ENCODE measurements around the gene B4GALNT3. TPM values are rescaled to one million over a fixed set of nuclear protein-coding genes. Genes with fewer than 3 reads are reported as not detected.
"Not testable (repeated sequence)": the region's sequence is repeated elsewhere in the genome, so short reads cannot be mapped to it uniquely, and the experiment has no call there.

Gene B4GALNT3
- total RNA-seq, 3 donors from 2014 or later, result 0.87 to 2.9 (median 2.1) TPM

DNA sequence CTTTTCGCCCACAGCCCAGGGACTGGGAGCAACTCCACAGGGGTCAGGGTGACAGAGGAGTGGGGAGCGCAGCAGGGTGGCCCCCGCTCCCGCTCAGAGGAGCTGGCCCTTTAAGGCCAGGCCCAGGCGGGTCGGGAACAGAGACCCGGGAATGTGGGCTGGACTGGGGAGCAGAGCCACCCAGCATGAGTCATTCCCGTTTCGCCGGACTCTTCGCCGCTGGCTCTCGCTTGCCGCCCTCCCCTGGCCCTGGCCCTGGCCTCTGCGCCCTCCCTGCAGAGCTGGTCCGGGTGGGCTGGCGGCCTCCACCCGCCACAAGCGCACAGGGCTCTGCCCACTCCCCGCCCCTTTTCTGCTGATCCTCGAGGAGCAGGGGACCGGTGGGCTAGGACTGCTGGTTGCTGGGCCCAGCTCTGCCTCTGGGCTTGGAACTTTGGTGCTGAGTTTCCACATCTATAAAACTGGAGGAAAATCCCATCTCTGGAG lies 110.7 kb downstream of the B4GALNT3 start:
- Mint-ChIP-seq H3K9me3 (peaks cover 3% of the 10 kb centered on the region), H3K36me3 (ENCODE audit: insufficient read depth) (no peaks in the 10 kb centered on the region), H3K4me1 (ENCODE audit: low read depth) (peaks cover 53% of the 10 kb centered on the region), H3K27me3 (ENCODE audit: low read depth) (no peaks in the 10 kb centered on the region), H3K4me3 (no peak overlapping the region)
- no peak for DNase-seq
- ATAC-seq, result no peak

- peak overlapping the region; percentile 38 for H3K4me3 Mint-ChIP-seq
- H3K36me3 Mint-ChIP-seq (ENCODE audit: insufficient read depth), result no peaks in the 10 kb centered on the region
- H3K9me3 Mint-ChIP-seq, result peaks cover 3% of the 10 kb centered on the region
- no peaks in the 10 kb centered on the region for H3K27me3 Mint-ChIP-seq (ENCODE audit: low read depth)
- no peak for ATAC-seq
- no peak for DNase-seq
- H3K4me1 Mint-ChIP-seq (ENCODE audit: low read depth), result peaks cover 50% of the 10 kb centered on the region
Observed at GRCh38 chr12:570921-571794, 111.4 kb downstream of the B4GALNT3 start.

DNA sequence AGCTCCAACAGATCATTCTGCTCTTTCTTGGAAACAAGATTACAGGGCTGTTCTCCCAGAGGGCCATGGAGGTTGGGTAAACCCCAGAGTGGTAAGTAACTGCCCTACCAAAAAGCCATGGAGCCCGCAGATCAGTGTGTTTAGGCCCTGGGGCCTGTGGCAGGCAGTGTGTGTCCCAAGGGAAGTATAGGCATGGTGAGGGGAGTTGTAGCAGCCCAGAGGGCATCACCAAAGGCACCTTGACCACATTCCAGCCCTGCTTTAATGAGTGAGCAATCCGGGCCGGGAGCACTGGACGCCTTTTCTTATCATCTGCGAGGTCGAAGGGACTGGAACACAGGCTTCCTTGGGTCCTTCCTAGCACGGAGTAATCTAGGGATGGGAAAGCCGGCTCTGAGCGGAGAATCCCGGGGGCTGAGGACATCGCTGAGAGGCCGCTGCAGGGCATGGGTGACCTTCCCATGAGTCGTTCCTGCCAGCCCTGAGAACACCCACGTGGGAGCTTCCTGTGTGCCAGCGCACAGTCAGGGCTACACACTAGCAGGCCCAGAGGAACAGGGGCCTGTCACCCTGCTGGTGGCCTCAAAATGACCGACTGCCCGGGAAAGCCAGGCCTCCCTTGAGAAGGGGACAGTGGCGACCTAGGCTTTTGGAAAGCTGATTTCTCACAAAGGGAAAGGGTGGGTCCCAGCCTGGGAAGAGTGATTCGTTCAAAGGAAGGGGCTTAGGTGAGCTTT lies 112.2 kb downstream of the B4GALNT3 start:
- no peaks in the 10 kb centered on the region for H3K36me3 Mint-ChIP-seq (ENCODE audit: insufficient read depth)
- DNase-seq, result no peak
- H3K4me3 Mint-ChIP-seq, result no peak overlapping the region
- no peaks in the 10 kb centered on the region for H3K27me3 Mint-ChIP-seq (ENCODE audit: low read depth)
- peaks cover 3% of the 10 kb centered on the region for H3K9me3 Mint-ChIP-seq
- peaks cover 49% of the 10 kb centered on the region for H3K4me1 Mint-ChIP-seq (ENCODE audit: low read depth)
- ATAC-seq, result no peak

- Mint-ChIP-seq H3K4me3 (no peak overlapping the region), H3K9me3 (peaks cover 3% of the 10 kb centered on the region), H3K4me1 (ENCODE audit: low read depth) (peaks cover 45% of the 10 kb centered on the region), H3K27me3 (ENCODE audit: low read depth) (no peaks in the 10 kb centered on the region), H3K36me3 (ENCODE audit: insufficient read depth) (no peaks in the 10 kb centered on the region)
- DNase-seq (no peak), ATAC-seq (peak in 1 of 2 donors; percentile 37)
Observed at GRCh38 chr12:572532-572899, 112.8 kb downstream of the B4GALNT3 start.

DNA sequence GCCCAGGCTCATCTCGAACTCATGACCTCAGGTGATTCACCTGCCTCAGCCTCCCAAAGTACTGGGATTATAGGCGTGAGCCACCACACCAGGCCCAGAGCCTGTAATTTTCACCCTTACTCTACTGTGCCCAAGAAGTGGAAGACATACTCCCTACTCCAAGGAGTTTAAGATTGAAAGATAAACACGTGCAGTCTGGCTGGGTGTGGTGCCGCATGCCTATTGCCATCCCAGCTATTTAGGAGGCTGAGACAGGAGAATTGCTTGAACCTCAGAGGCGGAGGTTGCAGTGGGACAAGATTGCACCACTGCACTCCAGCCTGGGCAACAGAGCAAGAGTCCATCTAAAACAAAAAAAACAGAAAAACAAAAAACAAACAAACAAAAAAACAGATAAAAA lies 113.5 kb downstream of the B4GALNT3 start:
- Mint-ChIP-seq H3K36me3 (ENCODE audit: insufficient read depth) (no peaks in the 10 kb centered on the region), H3K4me1 (ENCODE audit: low read depth) (peaks cover 43% of the 10 kb centered on the region), H3K9me3 (peaks cover 3% of the 10 kb centered on the region), H3K27me3 (ENCODE audit: low read depth) (no peaks in the 10 kb centered on the region), H3K4me3 (no peak overlapping the region)
- DNase-seq (no peak), ATAC-seq (no peak)

- Mint-ChIP-seq H3K4me1 (ENCODE audit: low read depth) (peaks cover 34% of the 10 kb centered on the region), H3K4me3 (no peak overlapping the region), H3K27me3 (ENCODE audit: low read depth) (no peaks in the 10 kb centered on the region), H3K36me3 (ENCODE audit: insufficient read depth) (no peaks in the 10 kb centered on the region), H3K9me3 (peaks cover 3% of the 10 kb centered on the region)
- no peak for ATAC-seq
- no peak for DNase-seq
Observed at GRCh38 chr12:574475-575128, 114.9 kb downstream of the B4GALNT3 start.

DNA sequence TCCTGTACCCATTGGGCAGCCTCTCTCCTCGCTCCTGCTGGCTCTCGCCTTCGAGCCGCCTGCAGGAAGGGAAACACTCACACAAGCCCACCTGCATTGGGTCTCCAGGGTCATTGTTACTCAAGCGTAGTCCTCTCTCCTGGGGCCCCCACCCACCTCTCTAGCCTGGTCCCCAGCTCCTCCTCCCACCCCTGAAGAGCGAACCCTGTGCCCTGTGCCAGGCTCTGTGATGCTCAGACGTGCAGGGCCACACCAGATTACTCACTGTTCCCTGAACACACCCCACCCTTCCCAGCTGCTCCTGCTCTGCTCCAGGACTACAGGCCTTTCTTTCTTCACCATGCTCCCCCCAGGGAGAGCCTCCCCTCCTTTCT lies 115.4 kb downstream of the B4GALNT3 start:
- H3K4me3 Mint-ChIP-seq, result no peak overlapping the region
- no peak for DNase-seq
- H3K9me3 Mint-ChIP-seq, result peaks cover 3% of the 10 kb centered on the region
- peaks cover 32% of the 10 kb centered on the region for H3K4me1 Mint-ChIP-seq (ENCODE audit: low read depth)
- ATAC-seq, result no peak
- no peaks in the 10 kb centered on the region for H3K27me3 Mint-ChIP-seq (ENCODE audit: low read depth)
- H3K36me3 Mint-ChIP-seq (ENCODE audit: insufficient read depth), result no peaks in the 10 kb centered on the region

GRCh38 chr12:575948-576614 lies 116.3 kb downstream of the B4GALNT3 start:
- Mint-ChIP-seq H3K27me3 (ENCODE audit: low read depth) (no peaks in the 10 kb centered on the region), H3K36me3 (ENCODE audit: insufficient read depth) (no peaks in the 10 kb centered on the region), H3K9me3 (peaks cover 3% of the 10 kb centered on the region), H3K4me1 (ENCODE audit: low read depth) (peaks cover 32% of the 10 kb centered on the region), H3K4me3 (peak overlapping the region; percentile 54)
- ATAC-seq (peak; percentile 92 to 96), DNase-seq (peak; percentile 86)

DNA sequence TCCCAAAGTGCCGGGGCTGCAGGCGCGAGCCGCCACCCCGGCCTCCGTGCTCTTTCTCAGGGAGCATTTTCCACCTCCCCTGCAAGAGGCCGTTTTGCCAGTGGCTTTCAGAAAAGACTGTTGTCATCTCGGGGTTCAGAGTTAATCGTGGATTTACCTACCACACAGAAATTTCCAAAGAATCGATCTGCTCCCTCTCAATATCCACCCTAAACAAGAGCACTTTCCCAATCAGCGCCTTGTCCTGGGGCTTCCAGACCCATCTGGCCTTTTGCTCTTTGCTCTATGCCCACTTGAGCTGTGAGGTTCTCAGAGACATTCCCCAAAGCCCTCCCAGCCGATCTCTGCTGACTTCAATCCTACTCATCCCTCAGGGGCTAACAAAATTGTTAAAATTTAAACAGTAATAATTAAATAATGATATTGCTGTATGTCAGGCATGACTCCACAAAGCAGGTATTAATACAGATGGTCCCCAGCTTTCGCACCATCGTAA lies 116.9 kb downstream of the B4GALNT3 start:
- Mint-ChIP-seq H3K4me1 (ENCODE audit: low read depth) (peaks cover 29% of the 10 kb centered on the region), H3K9me3 (peaks cover 3% of the 10 kb centered on the region), H3K27me3 (ENCODE audit: low read depth) (no peaks in the 10 kb centered on the region), H3K4me3 (peak overlapping the region; percentile 54), H3K36me3 (ENCODE audit: insufficient read depth) (no peaks in the 10 kb centered on the region)
- DNase-seq (no peak), ATAC-seq (no peak)

- ATAC-seq; DNase-seq; H3K27me3 Mint-ChIP-seq (ENCODE audit: low read depth); H3K36me3 Mint-ChIP-seq (ENCODE audit: insufficient read depth); H3K4me3 Mint-ChIP-seq; H3K9me3 Mint-ChIP-seq: not testable (repeated sequence)
- peaks cover 22% of the 10 kb centered on the region for H3K4me1 Mint-ChIP-seq (ENCODE audit: low read depth)
Observed at GRCh38 chr12:577994-578747, 118.4 kb downstream of the B4GALNT3 start.

DNA sequence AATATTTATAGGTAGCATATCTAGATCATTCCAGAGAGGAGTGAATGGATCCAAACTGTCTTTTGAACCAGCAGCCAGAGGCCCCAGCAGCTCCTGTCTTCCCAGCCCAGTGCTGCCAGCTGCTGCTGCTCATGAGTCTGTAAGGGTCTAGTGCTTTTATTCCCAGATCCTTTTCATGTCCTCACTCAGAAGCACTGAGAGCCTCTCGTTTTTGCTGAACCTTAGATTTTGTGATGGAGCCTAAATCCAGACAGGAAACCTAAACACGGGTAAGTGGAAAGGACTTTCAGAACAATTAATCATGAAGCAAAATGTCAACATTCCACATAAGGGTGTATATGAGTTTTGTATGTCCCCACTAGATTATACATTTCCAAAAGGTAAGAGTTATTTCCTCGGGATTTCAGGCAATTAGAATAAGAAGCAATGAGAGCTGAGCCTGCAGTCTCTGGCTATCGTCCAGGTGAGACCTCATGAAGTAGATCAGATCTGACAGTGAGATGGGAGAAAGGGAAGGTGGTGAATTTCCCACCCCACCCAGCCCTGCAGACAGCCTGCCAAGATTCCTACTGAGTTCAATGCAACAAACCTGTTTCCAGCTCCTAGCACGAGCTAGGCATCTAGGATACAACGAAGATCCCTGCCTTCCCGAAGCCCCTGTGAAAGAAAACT lies 119.1 kb downstream of the B4GALNT3 start:
- Mint-ChIP-seq H3K27me3 (ENCODE audit: low read depth) (no peaks in the 10 kb centered on the region), H3K4me1 (ENCODE audit: low read depth) (peaks cover 22% of the 10 kb centered on the region), H3K4me3 (no peak overlapping the region), H3K9me3 (peaks cover 3% of the 10 kb centered on the region), H3K36me3 (ENCODE audit: insufficient read depth) (no peaks in the 10 kb centered on the region)
- DNase-seq (no peak), ATAC-seq (no peak)

GRCh38 chr12:579420-580110 lies 119.8 kb downstream of the B4GALNT3 start:
- Mint-ChIP-seq H3K9me3 (peaks cover 2% of the 10 kb centered on the region), H3K27me3 (ENCODE audit: low read depth) (no peaks in the 10 kb centered on the region), H3K4me3 (no peak overlapping the region), H3K4me1 (ENCODE audit: low read depth) (peaks cover 20% of the 10 kb centered on the region), H3K36me3 (ENCODE audit: insufficient read depth) (no peaks in the 10 kb centered on the region)
- ATAC-seq (no peak), DNase-seq (no peak)

Measured in activated T-cell treated with anti-CD3 and anti-CD28 coated beads, Interleukin-2, amount 50 U/mL, for 4 hours (primary cell).